Neutrophil (primary cell): ENCODE measurements around the gene CCDC34.

Experiments used
- H3K27ac ChIP-seq: fragments of 200-600 bp; sonication (generic); 2 replicates; pipeline ENCODE4 v1.5.1; 2016; ENCODE audit warnings: mild to moderate bottlenecking, moderate library complexity
- H3K27me3 ChIP-seq: fragments of 200-600 bp; sonication (generic); 2 replicates; pipeline ENCODE4 v1.6.0; 2016; ENCODE audit warnings: mild to moderate bottlenecking
- H3K36me3 ChIP-seq: fragments of 200-600 bp; sonication (generic); 2 replicates; pipeline ENCODE4 v1.5.1; 2017
- H3K4me1 ChIP-seq, 2 experiments: fragments of 200-600 bp in 1 of 2; sonication (generic) in 1 of 2; 1 replicate in 1 of 2; 2 replicates in 1 of 2; pipeline versions ENCODE4 v1.5.1 to v1.6.1; 2013 to 2016; ENCODE audit warnings: low read depth in 1 of 2, low read length in 1 of 2, mild to moderate bottlenecking in 1 of 2, moderate library complexity in 1 of 2; ENCODE audit not compliant: control insufficient read depth in 1 of 2, insufficient read depth in 1 of 2
- H3K4me3 ChIP-seq, 2 experiments: fragments of 200-600 bp in 1 of 2; sonication (generic) in 1 of 2; 1 replicate in 1 of 2; 2 replicates in 1 of 2; pipeline ENCODE4 v1.5.1; 2013 to 2016; ENCODE audit warnings: low read depth in 1 of 2, low read length in 1 of 2, mild to moderate bottlenecking in 1 of 2, moderate library complexity in 1 of 2
- H3K9me3 ChIP-seq: fragments of 200-600 bp; sonication (generic); 2 replicates; pipeline ENCODE4 v1.5.1; 2016
- CTCF ChIP-seq: fragments of 200-600 bp; sonication (generic); IDR thresholded peaks from 2 replicates; pipeline ENCODE4 v1.5.1; 2016; ENCODE audit warnings: antibody characterized with exemption

The CCDC34 gene

GRCh38 chr11:27297616-27298015, 65.4 kb downstream of the CCDC34 start:
- Histone ChIP-seq H3K4me1 (no peaks in the 10 kb centered on the region), H3K36me3 (no peaks in the 10 kb centered on the region), H3K27me3 (no peaks in the 10 kb centered on the region), H3K27ac (no peak overlapping the region), H3K4me3 (no peak overlapping the region), H3K9me3 (no peaks in the 10 kb centered on the region)
- no peak for TF ChIP-seq CTCF

GRCh38 chr11:27296497-27296896, 66.5 kb downstream of the CCDC34 start:
- H3K27me3 ChIP-seq = no peaks in the 10 kb centered on the region
- no peak overlapping the region for H3K4me3 ChIP-seq
- no peaks in the 10 kb centered on the region for H3K4me1 ChIP-seq
- no peaks in the 10 kb centered on the region for H3K36me3 ChIP-seq
- no peaks in the 10 kb centered on the region for H3K9me3 ChIP-seq
- no peak overlapping the region for H3K27ac ChIP-seq
- TF ChIP-seq CTCF = no peak

- H3K27ac ChIP-seq = no peak overlapping the region
These were observed 67.1 kb downstream of the CCDC34 start for GRCh38 chr11:27295928-27296327.

GRCh38 chr11:27294654-27295053, 68.4 kb downstream of the CCDC34 start:
- no peaks in the 10 kb centered on the region for H3K9me3 ChIP-seq
- H3K4me3 ChIP-seq = no peak overlapping the region
- H3K27me3 ChIP-seq = no peaks in the 10 kb centered on the region
- no peak overlapping the region for H3K27ac ChIP-seq
- no peaks in the 10 kb centered on the region for H3K36me3 ChIP-seq
- H3K4me1 ChIP-seq = no peaks in the 10 kb centered on the region
- TF ChIP-seq CTCF = no peak

More at GRCh38 chr11:27295928-27296327, 67.1 kb downstream of the CCDC34 start:
- no peaks in the 10 kb centered on the region for H3K36me3 ChIP-seq
- H3K27me3 ChIP-seq = no peaks in the 10 kb centered on the region
- H3K4me3 ChIP-seq = no peak overlapping the region
- TF ChIP-seq CTCF = no peak
- H3K9me3 ChIP-seq = no peaks in the 10 kb centered on the region
- no peaks in the 10 kb centered on the region for H3K4me1 ChIP-seq

DNA sequence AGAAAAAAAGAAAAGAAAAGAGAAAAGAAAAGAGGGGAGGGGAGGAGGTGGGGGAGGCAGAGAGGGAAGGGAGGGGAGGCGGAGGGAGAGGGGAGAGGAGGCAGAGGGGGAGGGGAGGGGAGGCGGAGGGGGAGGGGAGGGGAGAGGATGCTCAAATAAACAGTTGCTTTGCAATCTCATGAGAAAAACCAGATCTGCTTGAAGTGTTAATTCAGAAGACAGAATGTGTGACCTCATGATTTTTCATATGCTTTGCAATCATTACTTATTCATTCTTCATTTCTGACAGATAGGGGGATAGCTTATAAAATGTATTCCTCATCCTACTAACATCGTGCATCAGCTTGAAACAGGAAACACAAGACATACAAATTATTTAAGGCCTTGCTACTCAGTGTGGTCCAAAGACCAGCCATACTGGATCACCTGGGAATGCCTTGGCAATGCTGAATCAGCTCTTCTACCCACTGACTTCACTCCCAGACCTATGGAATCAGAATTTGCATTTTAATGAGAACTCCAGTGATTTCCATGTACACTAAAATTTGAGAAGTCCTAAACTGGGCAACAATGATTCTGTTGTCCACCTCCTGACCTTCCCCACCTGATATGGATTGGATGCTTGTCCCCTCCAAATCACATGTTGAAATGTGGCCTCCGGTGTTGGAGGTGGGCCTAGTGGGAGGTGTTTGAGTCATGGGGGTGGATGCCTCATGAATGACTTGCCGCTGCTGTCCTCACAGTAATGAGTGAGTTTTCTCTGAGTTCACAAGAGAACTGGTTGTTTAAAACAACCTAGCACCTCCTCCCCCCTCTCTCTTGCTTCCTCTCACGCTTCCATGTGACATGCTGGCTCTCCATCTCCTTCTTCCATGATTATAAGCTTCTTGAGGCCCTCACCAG, 69.2 kb downstream of the CCDC34 start:
- Histone ChIP-seq H3K27me3 (no peaks in the 10 kb centered on the region), H3K4me1 (no peaks in the 10 kb centered on the region), H3K27ac (no peak overlapping the region), H3K36me3 (no peaks in the 10 kb centered on the region), H3K4me3 (no peak overlapping the region), H3K9me3 (no peaks in the 10 kb centered on the region)
- TF ChIP-seq CTCF = no peak
